ENCODE results near the gene PTPRG. TPM values are rescaled to one million over a fixed set of nuclear protein-coding genes. Genes with fewer than 3 reads are reported as not detected.

Gene PTPRG
- total and polyA plus RNA-seq, 12 donors = 6.3 to 119 (median 72.2) TPM

- TF ChIP-seq CTCF (IDR thresholded peaks at IDR 0.05) (no peak), POLR2A (IDR thresholded peaks at IDR 0.05) (no peak)
- 79 to 82% (median 81%) methylated on average over 13 of the region's 13 CpGs for WGBS, 4 donors
- H3K4me1 ChIP-seq (replicated peaks in 1 of 2) = peaks cover 7 to 9% of the 10 kb centered on the region in 2 donors
Observed at GRCh38 chr3:61612211-61613194, 51.1 kb downstream of the PTPRG start.

GRCh38 chr3:61613666-61614065 lies 52.3 kb downstream of the PTPRG start:
- Histone ChIP-seq H3K36me3 (replicated peaks in 1 of 2) (no peaks in the 10 kb centered on the region), H3K27me3 (no peaks in the 10 kb centered on the region), H3K4me3 (no peak overlapping the region), H3K4me1 (replicated peaks in 1 of 2) (peaks cover 9% of the 10 kb centered on the region in 2 donors), H3K9me3 (replicated peaks in 1 of 3) (no peaks in the 10 kb centered on the region), H3K27ac (no peak overlapping the region)
- intact Hi-C loops (cut with DNase I) = no loop called here
- TF ChIP-seq POLR2A (IDR thresholded peaks at IDR 0.05) (no peak), CTCF (IDR thresholded peaks at IDR 0.05) (no peak)
- no peak for DNase-seq
- 94 to 100% (median 96%) methylated on average over 1 of the region's 1 CpG for WGBS, 4 donors

More at GRCh38 chr3:61612211-61613194, 51.1 kb downstream of the PTPRG start:
- no peak for DNase-seq
- intact Hi-C loops (cut with DNase I) = no loop called here
- H3K36me3 ChIP-seq (replicated peaks in 1 of 2) = no peaks in the 10 kb centered on the region
- H3K4me3 ChIP-seq = no peak overlapping the region
- H3K27ac ChIP-seq = no peak overlapping the region
- no peaks in the 10 kb centered on the region for H3K27me3 ChIP-seq
- no peaks in the 10 kb centered on the region for H3K9me3 ChIP-seq (replicated peaks in 1 of 3)

- TF ChIP-seq POLR2A (IDR thresholded peaks at IDR 0.05) (no peak), CTCF (IDR thresholded peaks at IDR 0.05) (no peak)
- peak in 3 of 7 donors; percentile 26 to 62 (median 28) for DNase-seq
- peaks cover 9% of the 10 kb centered on the region in 2 donors for H3K4me1 ChIP-seq (replicated peaks in 1 of 2)
- intact Hi-C loops (cut with DNase I) = no loop called here
- no peaks in the 10 kb centered on the region for H3K9me3 ChIP-seq (replicated peaks in 1 of 3)
- no peak overlapping the region for H3K4me3 ChIP-seq
- 75 to 88% (median 87%) methylated on average over 4 of the region's 4 CpGs for WGBS, 4 donors
- H3K27me3 ChIP-seq = no peaks in the 10 kb centered on the region
- no peaks in the 10 kb centered on the region for H3K36me3 ChIP-seq (replicated peaks in 1 of 2)
- peak overlapping the region in 1 of 5 donors; percentile 43 for H3K27ac ChIP-seq
Observed at GRCh38 chr3:61615643-61616042, 54.3 kb downstream of the PTPRG start.

GRCh38 chr3:61616586-61616985 lies 55.2 kb downstream of the PTPRG start:
- Histone ChIP-seq H3K9me3 (replicated peaks in 1 of 3) (no peaks in the 10 kb centered on the region), H3K36me3 (replicated peaks in 1 of 2) (no peaks in the 10 kb centered on the region), H3K4me1 (replicated peaks in 1 of 2) (peaks cover 9% of the 10 kb centered on the region in 2 donors), H3K4me3 (no peak overlapping the region), H3K27ac (peak overlapping the region in 1 of 5 donors; percentile 39), H3K27me3 (no peaks in the 10 kb centered on the region)
- WGBS, 4 donors = 96 to 99% (median 98%) methylated on average over 6 of the region's 6 CpGs
- no peak for TF ChIP-seq POLR2A (IDR thresholded peaks at IDR 0.05)
- TF ChIP-seq CTCF (IDR thresholded peaks at IDR 0.05) = no peak
- no peak for DNase-seq
- intact Hi-C loops (cut with DNase I) = no loop called here

Measured in adrenal gland (tissue), 12 donors.